ENCODE data around the gene NHERF2.
A peak's percentile ranks its signal among the peaks of the same experiment; 100 is the strongest.

Gene NHERF2

DNA sequence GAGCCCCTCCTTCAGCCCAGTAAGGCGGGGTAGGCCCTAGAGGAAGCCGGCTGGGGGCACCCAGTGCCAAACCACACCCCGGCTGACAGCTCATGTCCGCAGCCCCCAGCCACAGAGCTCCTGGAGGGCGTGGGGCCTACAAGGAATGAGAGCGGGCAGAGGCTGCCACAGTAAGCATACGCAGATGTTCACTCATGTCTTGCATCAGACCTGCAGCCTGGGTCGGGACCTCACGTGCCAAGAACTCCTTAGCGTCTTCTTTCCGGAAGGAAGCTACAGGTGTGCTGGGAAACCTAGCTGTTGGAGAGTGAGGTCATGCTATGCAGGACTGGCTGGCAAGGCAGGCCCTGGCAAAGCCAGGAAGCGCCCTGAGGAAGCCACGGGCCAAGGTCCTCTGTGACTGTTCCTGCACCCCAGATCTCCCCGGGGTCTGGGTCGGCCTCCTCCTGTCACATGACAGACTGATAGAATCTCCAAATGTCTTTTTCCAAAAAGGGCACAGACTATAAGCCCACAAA is 18.6 kb upstream of the NHERF2 start:
- peak overlapping the region in 1 of 2 experiments; percentile 91 for H3K4me3 ChIP-seq (ENCODE audit: insufficient read depth in 1 of 2, low read depth in 1 of 2, low read length in 2 of 2)
- H2BK12ac ChIP-seq (ENCODE audit: low read length in 2 of 2), result no peak overlapping the region
- no peak overlapping the region for H3K23ac ChIP-seq (ENCODE audit: low read length in 2 of 2)
- peaks cover 4 to 43% of the 10 kb centered on the region in 2 experiments for H3K36me3 ChIP-seq (ENCODE audit: control insufficient read depth in 1 of 2, insufficient read depth in 2 of 2, low read depth in 1 of 2, low read length in 2 of 2)
- H2AFZ ChIP-seq (ENCODE audit: low read depth, low read length), result no peak overlapping the region
- H3K27me3 ChIP-seq (ENCODE audit: control insufficient read depth in 1 of 2, insufficient read depth in 1 of 2, low read length in 2 of 2), result no peaks in the 10 kb centered on the region
- H2BK15ac ChIP-seq (ENCODE audit: low read depth, poor library complexity, severe bottlenecking), result no peak overlapping the region
- no peak for DNase-seq
- peak overlapping the region; percentile 53 for H3K4me2 ChIP-seq (ENCODE audit: low read length, poor library complexity, severe bottlenecking)
- H3K27ac ChIP-seq (ENCODE audit: low read length, poor library complexity, severe bottlenecking), result no peak overlapping the region
- H2BK120ac ChIP-seq (ENCODE audit: low read depth, low read length), result no peak overlapping the region
- H3K9me3 ChIP-seq (ENCODE audit: control insufficient read depth, low read length), result no peaks in the 10 kb centered on the region
- H4K8ac ChIP-seq (ENCODE audit: low read length), result no peak overlapping the region
- H3K18ac ChIP-seq (ENCODE audit: low read depth in 1 of 2, low read length in 2 of 2), result no peak overlapping the region
- no peak overlapping the region for H2BK5ac ChIP-seq (ENCODE audit: low read depth, low read length, poor library complexity, severe bottlenecking)
- peak overlapping the region; percentile 93 for H3K9ac ChIP-seq (ENCODE audit: low read length)
- H3K4me1 ChIP-seq (ENCODE audit: control insufficient read depth, insufficient read depth, low read depth, low read length), result peaks cover 57% of the 10 kb centered on the region
- peaks cover 13% of the 10 kb centered on the region for H3K79me1 ChIP-seq (replicated peaks; ENCODE audit: low read length, poor library complexity, severe bottlenecking)
- no peak overlapping the region for H4K91ac ChIP-seq (ENCODE audit: low read length)
- no peak overlapping the region for H3K14ac ChIP-seq (ENCODE audit: low read length in 2 of 2)
- H2AK5ac ChIP-seq (ENCODE audit: low read length, severe bottlenecking), result no peak overlapping the region
- no peak overlapping the region for H3K4ac ChIP-seq (ENCODE audit: low read depth in 1 of 2, low read length in 2 of 2)
- WGBS, result 80% methylated on average over 15 of the region's 15 CpGs

DNA sequence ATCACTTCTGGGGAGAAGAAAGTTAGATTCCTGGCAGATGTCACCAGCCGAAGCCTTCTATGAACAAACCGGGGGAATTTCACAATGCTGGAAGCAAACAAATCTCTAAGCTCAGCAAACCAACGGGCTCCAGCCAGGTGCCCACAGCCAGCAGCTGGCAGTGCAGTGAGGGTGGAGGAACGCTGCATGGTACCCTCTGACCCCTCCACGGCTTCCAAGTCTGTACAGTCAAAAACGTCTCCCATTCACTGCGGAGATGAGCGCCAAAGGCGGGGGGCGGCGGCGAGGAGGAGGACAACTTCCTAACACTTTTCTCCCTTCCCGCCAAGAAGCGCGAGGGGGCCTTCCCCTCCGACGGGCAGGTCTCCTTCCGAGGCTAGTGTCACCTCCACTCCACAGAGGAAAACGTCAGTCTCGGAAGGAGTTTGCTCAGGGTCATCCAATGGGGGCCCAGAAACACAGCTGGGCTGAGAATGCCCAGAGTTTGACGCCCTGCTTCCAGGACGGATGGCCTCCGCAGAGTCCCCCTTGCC is 18.0 kb upstream of the NHERF2 start:
- Histone ChIP-seq H3K27ac (ENCODE audit: low read length, poor library complexity, severe bottlenecking) (peak overlapping the region; percentile 20), H3K4ac (ENCODE audit: low read depth in 1 of 2, low read length in 2 of 2) (peak overlapping the region in 1 of 2 experiments; percentile 77), H3K14ac (ENCODE audit: low read length in 2 of 2) (no peak overlapping the region), H3K4me2 (ENCODE audit: low read length, poor library complexity, severe bottlenecking) (peak overlapping the region; percentile 53), H2AK5ac (ENCODE audit: low read length, severe bottlenecking) (no peak overlapping the region), H3K9ac (ENCODE audit: low read length) (peak overlapping the region; percentile 93), H3K23ac (ENCODE audit: low read length in 2 of 2) (peak overlapping the region in 1 of 2 experiments; percentile 16), H2BK15ac (ENCODE audit: low read depth, poor library complexity, severe bottlenecking) (no peak overlapping the region), H3K36me3 (ENCODE audit: control insufficient read depth in 1 of 2, insufficient read depth in 2 of 2, low read depth in 1 of 2, low read length in 2 of 2) (peaks cover 0 to 37% of the 10 kb centered on the region in 2 experiments), H3K9me3 (ENCODE audit: control insufficient read depth, low read length) (no peaks in the 10 kb centered on the region), H2BK120ac (ENCODE audit: low read depth, low read length) (no peak overlapping the region), H2AFZ (ENCODE audit: low read depth, low read length) (no peak overlapping the region), H4K8ac (ENCODE audit: low read length) (no peak overlapping the region), H3K27me3 (ENCODE audit: control insufficient read depth in 1 of 2, insufficient read depth in 1 of 2, low read length in 2 of 2) (no peaks in the 10 kb centered on the region), H3K4me3 (ENCODE audit: insufficient read depth in 1 of 2, low read depth in 1 of 2, low read length in 2 of 2) (peak overlapping the region; percentile 88 to 91), H4K91ac (ENCODE audit: low read length) (no peak overlapping the region), H2BK12ac (ENCODE audit: low read length in 2 of 2) (peak overlapping the region in 1 of 2 experiments; percentile 6), H3K18ac (ENCODE audit: low read depth in 1 of 2, low read length in 2 of 2) (peak overlapping the region in 1 of 2 experiments; percentile 54), H2BK5ac (ENCODE audit: low read depth, low read length, poor library complexity, severe bottlenecking) (no peak overlapping the region), H3K4me1 (ENCODE audit: control insufficient read depth, insufficient read depth, low read depth, low read length) (peaks cover 54% of the 10 kb centered on the region), H3K79me1 (replicated peaks; ENCODE audit: low read length, poor library complexity, severe bottlenecking) (peaks cover 9% of the 10 kb centered on the region)
- 9% methylated on average over 23 of the region's 23 CpGs for WGBS
- DNase-seq, result peak; percentile 67

DNA sequence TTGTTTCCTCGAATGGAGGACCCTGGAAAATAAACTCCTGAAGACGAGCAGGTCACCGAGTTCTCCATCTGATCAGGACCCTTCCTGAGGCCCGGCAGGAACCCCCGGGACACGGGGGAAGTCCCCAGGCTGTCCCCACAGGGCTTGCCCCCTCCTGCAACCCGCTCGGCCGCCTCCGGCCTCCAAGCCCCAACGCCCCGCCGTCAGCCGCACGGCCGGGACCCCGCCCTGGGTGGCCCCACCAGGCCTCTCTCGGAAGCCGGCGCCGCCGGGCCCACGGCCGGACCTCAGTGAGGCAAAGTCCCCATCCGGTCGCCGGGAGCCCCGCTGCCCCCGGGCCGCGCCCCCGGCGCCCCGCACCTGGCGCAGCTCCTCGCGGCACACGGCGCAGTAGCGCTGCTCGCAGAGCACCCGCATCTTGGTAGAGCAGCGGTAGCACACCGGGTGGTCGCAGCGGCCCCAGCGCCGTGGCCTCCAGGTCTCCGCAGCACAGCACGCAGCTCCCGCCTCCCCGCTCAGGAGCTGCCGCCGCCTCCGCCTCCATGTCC is 17.5 kb upstream of the NHERF2 start:
- Histone ChIP-seq H3K9ac (ENCODE audit: low read length) (peak overlapping the region; percentile 93), H4K8ac (ENCODE audit: low read length) (no peak overlapping the region), H3K4ac (ENCODE audit: low read depth in 1 of 2, low read length in 2 of 2) (peak overlapping the region; percentile 38 to 77), H3K4me2 (ENCODE audit: low read length, poor library complexity, severe bottlenecking) (peak overlapping the region; percentile 53), H3K9me3 (ENCODE audit: control insufficient read depth, low read length) (no peaks in the 10 kb centered on the region), H2BK5ac (ENCODE audit: low read depth, low read length, poor library complexity, severe bottlenecking) (peak overlapping the region; percentile 76), H3K27ac (ENCODE audit: low read length, poor library complexity, severe bottlenecking) (no peak overlapping the region), H4K91ac (ENCODE audit: low read length) (peak overlapping the region; percentile 87), H3K4me1 (ENCODE audit: control insufficient read depth, insufficient read depth, low read depth, low read length) (peaks cover 48% of the 10 kb centered on the region), H2BK15ac (ENCODE audit: low read depth, poor library complexity, severe bottlenecking) (peak overlapping the region; percentile 68), H2AFZ (ENCODE audit: low read depth, low read length) (no peak overlapping the region), H2BK12ac (ENCODE audit: low read length in 2 of 2) (no peak overlapping the region), H3K36me3 (ENCODE audit: control insufficient read depth in 1 of 2, insufficient read depth in 2 of 2, low read depth in 1 of 2, low read length in 2 of 2) (peaks cover 0 to 34% of the 10 kb centered on the region in 2 experiments), H2AK5ac (ENCODE audit: low read length, severe bottlenecking) (no peak overlapping the region), H3K27me3 (ENCODE audit: control insufficient read depth in 1 of 2, insufficient read depth in 1 of 2, low read length in 2 of 2) (no peaks in the 10 kb centered on the region), H2BK120ac (ENCODE audit: low read depth, low read length) (no peak overlapping the region), H3K4me3 (ENCODE audit: insufficient read depth in 1 of 2, low read depth in 1 of 2, low read length in 2 of 2) (peak overlapping the region; percentile 88 to 91), H3K18ac (ENCODE audit: low read depth in 1 of 2, low read length in 2 of 2) (peak overlapping the region; percentile 76 to 92), H3K14ac (ENCODE audit: low read length in 2 of 2) (peak overlapping the region in 1 of 2 experiments; percentile 46), H3K79me1 (replicated peaks; ENCODE audit: low read length, poor library complexity, severe bottlenecking) (peaks cover 8% of the 10 kb centered on the region), H3K23ac (ENCODE audit: low read length in 2 of 2) (peak overlapping the region in 1 of 2 experiments; percentile 30)
- DNase-seq, result no peak
- under 1% methylated on average over 52 of the region's 55 CpGs for WGBS

DNA sequence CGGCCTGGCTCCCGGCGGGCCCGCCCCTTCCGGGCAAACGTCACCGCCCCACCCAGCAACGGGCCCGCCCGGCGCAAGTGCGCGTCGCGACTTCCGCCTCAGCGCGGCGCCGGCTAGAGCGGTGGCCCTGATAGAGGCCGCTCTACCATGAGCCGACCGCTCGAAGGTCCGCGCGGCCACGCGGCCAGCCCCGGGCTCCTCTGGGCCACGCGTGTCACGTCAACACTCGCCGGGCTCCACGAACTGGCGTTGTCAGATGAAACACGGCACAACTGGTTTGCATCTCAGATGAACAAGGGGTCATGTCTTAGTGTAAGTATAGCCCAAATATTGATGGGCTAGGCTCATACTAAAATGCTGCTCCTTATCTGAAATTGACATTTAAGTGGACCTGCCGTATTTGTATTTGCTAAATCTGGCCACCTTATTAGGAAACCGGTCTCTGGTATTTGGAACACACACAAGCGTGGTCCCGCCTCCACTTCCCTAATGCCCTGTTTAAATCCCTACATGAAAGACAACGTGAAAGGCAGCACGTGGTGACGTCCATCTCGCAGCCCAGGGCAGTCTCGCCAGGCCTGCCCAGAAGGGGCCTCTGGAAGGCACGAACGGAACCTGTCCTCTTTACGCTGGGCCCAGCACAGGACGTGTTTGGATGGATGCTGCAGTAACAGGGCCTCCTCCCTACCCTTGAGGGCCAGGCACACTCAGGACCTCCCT is 16.8 kb upstream of the NHERF2 start, which contains the start of gene ZNF598:
TSS of gene ZNF598 (minus strand) at position 31 of the 720 bp plus-strand sequence.
- Histone ChIP-seq H2BK5ac (ENCODE audit: low read depth, low read length, poor library complexity, severe bottlenecking) (peak within 1 kb of the TSS; percentile 76), H2AK5ac (ENCODE audit: low read length, severe bottlenecking) (peak within 1 kb of the TSS; percentile 67), H4K8ac (ENCODE audit: low read length) (peak within 1 kb of the TSS; percentile 98), H3K36me3 (ENCODE audit: control insufficient read depth in 1 of 2, insufficient read depth in 2 of 2, low read depth in 1 of 2, low read length in 2 of 2) (peaks cover 0 to 27% of the 10 kb centered on the region in 2 experiments), H3K79me1 (replicated peaks; ENCODE audit: low read length, poor library complexity, severe bottlenecking) (peaks cover 5% of the 10 kb centered on the region), H3K4me1 (ENCODE audit: control insufficient read depth, insufficient read depth, low read depth, low read length) (peaks cover 41% of the 10 kb centered on the region), H3K4me3 (ENCODE audit: insufficient read depth in 1 of 2, low read depth in 1 of 2, low read length in 2 of 2) (peak within 1 kb of the TSS; percentile 88 to 94), H3K9me3 (ENCODE audit: control insufficient read depth, low read length) (no peaks in the 10 kb centered on the region), H3K9ac (ENCODE audit: low read length) (peak within 1 kb of the TSS; percentile 99), H3K14ac (ENCODE audit: low read length in 2 of 2) (peak within 1 kb of the TSS in 1 of 2 experiments; percentile 76), H2BK12ac (ENCODE audit: low read length in 2 of 2) (peak within 1 kb of the TSS in 1 of 2 experiments; percentile 45), H3K23ac (ENCODE audit: low read length in 2 of 2) (peak within 1 kb of the TSS in 1 of 2 experiments; percentile 30), H2BK120ac (ENCODE audit: low read depth, low read length) (peak within 1 kb of the TSS; percentile 27), H3K27ac (ENCODE audit: low read length, poor library complexity, severe bottlenecking) (peak within 1 kb of the TSS; percentile 51), H3K27me3 (ENCODE audit: control insufficient read depth in 1 of 2, insufficient read depth in 1 of 2, low read length in 2 of 2) (no peaks in the 10 kb centered on the region), H2AFZ (ENCODE audit: low read depth, low read length) (no peak within 1 kb of the TSS), H4K91ac (ENCODE audit: low read length) (peak within 1 kb of the TSS; percentile 87), H3K4me2 (ENCODE audit: low read length, poor library complexity, severe bottlenecking) (peak within 1 kb of the TSS; percentile 58), H3K18ac (ENCODE audit: low read depth in 1 of 2, low read length in 2 of 2) (peak within 1 kb of the TSS; percentile 92 to 93), H3K4ac (ENCODE audit: low read depth in 1 of 2, low read length in 2 of 2) (peak within 1 kb of the TSS; percentile 88 to 90), H2BK15ac (ENCODE audit: low read depth, poor library complexity, severe bottlenecking) (peak within 1 kb of the TSS; percentile 68)
- 5% methylated on average over 52 of the region's 52 CpGs for WGBS
- DNase-seq, result peak; percentile 88
